HUES48 (cell line): Measurements from ENCODE around the gene CPN1.

Experiments used
- H3K27ac ChIP-seq: one replicate; pipeline ENCODE4 v1.7.0; 2013; ENCODE audit warnings: low read depth, low read length, inconsistent platforms
- H3K27me3 ChIP-seq: 2 replicates; pipeline ENCODE4 v1.6.1; 2013; ENCODE audit warnings: mild to moderate bottlenecking, low read length; ENCODE audit not compliant: control insufficient read depth, insufficient read depth
- H3K36me3 ChIP-seq: 2 replicates; pipeline ENCODE4 v1.6.1; 2013; ENCODE audit warnings: low read length; ENCODE audit not compliant: control insufficient read depth, insufficient read depth
- H3K4me1 ChIP-seq: 2 replicates; pipeline ENCODE4 v1.6.1; 2013; ENCODE audit warnings: mild to moderate bottlenecking, low read length; ENCODE audit not compliant: control insufficient read depth, insufficient read depth
- H3K4me3 ChIP-seq: 2 replicates; pipeline ENCODE4 v1.5.1; 2013; ENCODE audit warnings: mild to moderate bottlenecking, low read depth, low read length
- H3K9ac ChIP-seq: 2 replicates; pipeline ENCODE4 v1.6.1; 2013; ENCODE audit warnings: mild to moderate bottlenecking, low read depth, low read length, moderate library complexity
- H3K9me3 ChIP-seq: 2 replicates; pipeline ENCODE4 v1.6.1; 2013; ENCODE audit warnings: low read length; ENCODE audit not compliant: control insufficient read depth, insufficient read depth

CPN1 gene

GRCh38 chr10:99995269-99995668 lies 86.4 kb downstream of the CPN1 start:
- H3K27me3 ChIP-seq: no peaks in the 10 kb centered on the region
- H3K9me3 ChIP-seq: no peaks in the 10 kb centered on the region
- H3K27ac ChIP-seq: no peak overlapping the region
- H3K36me3 ChIP-seq: no peaks in the 10 kb centered on the region
- no peak overlapping the region for H3K4me3 ChIP-seq
- no peak overlapping the region for H3K9ac ChIP-seq
- H3K4me1 ChIP-seq: peaks cover 12% of the 10 kb centered on the region

DNA sequence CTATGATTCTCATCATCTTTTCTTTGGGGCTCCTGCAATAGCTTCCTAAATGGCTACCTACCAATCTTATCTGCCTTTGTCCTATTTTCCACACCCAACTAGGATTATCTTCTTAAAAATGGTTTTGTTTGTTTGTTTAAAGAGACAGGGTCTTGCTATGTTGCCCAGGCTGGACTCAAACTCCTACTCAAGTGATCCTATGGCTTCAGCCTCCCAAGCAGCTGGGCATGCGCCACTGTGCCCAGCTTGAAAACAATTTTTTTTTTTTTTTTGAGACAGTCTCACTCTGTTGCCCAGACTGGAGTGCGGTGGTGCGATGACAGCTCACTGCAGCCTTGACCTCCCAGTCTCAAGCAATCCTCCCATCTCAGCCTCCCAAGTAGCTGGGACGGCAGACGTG lies 86.9 kb downstream of the CPN1 start:
- 0 out of 2 replicates have a peak, but pooled peaks cover 8% of the 10 kb centered on the region for H3K4me1 ChIP-seq
- H3K9me3 ChIP-seq: no peaks in the 10 kb centered on the region
- H3K4me3 ChIP-seq: no peak overlapping the region
- H3K36me3 ChIP-seq: no peaks in the 10 kb centered on the region
- no peak overlapping the region for H3K9ac ChIP-seq
- H3K27ac ChIP-seq: no peak overlapping the region
- no peaks in the 10 kb centered on the region for H3K27me3 ChIP-seq

- no peak overlapping the region for H3K4me3 ChIP-seq
- H3K4me1 ChIP-seq: 0 out of 2 replicates have a peak, but pooled peaks cover 8% of the 10 kb centered on the region
- no peaks in the 10 kb centered on the region for H3K27me3 ChIP-seq
- H3K9ac ChIP-seq: no peak overlapping the region
- H3K27ac ChIP-seq: no peak overlapping the region
- H3K9me3 ChIP-seq: no peaks in the 10 kb centered on the region
- no peaks in the 10 kb centered on the region for H3K36me3 ChIP-seq
Observed at GRCh38 chr10:99993701-99994689, 87.7 kb downstream of the CPN1 start.
